GM12878 (cell line): ENCODE results near the gene KCNS3. TPM values are rescaled to one million over a fixed set of nuclear protein-coding genes. Genes with fewer than 3 reads are reported as not detected.

Experiments
- ATAC-seq: fragments of 200-7000 bp; cut with Tn5 transposase; 3 replicates; pipeline ENCODE4 v1.9.1; 2020; ENCODE audit warnings: mild to moderate bottlenecking, moderate library complexity
- BruUV-seq: library from RNA; stranded (reverse); fragments of 400-500 nt; replicated peaks from 2 replicates; lab custom pipeline; 2021; lab: Mats Ljungman, UMichigan
- CTCF ChIA-PET: fragments of 300-600 bp; sonication (Branson Sonifier 250); formaldehyde crosslinking; extraction: SDS; loops from one replicate; lab custom pipeline; 2021; ENCODE audit warnings: inconsistent platforms; lab: Yijun Ruan, JAX
- POLR2A ChIA-PET: fragments of 350-600 bp; formaldehyde crosslinking; extraction: SDS; loops from one replicate; lab custom pipeline; 2021; ENCODE audit warnings: inconsistent platforms; lab: Charles Lee
- RAD21 ChIA-PET: fragments of 300-600 bp; sonication (Branson Sonifier 250); formaldehyde crosslinking; loops from one replicate; lab custom pipeline; 2023; ENCODE audit warnings: antibody characterized with exemption; ENCODE audit not compliant: unreplicated experiment; lab: Charles Lee
- SMC1A ChIA-PET: fragments of 300-600 bp; sonication (Branson Sonifier 250); formaldehyde crosslinking; loops from one replicate; lab custom pipeline; 2023; ENCODE audit not compliant: unreplicated experiment, uncharacterized antibody; lab: Charles Lee
- DNase-seq: peaks from one replicate; pipeline ENCODE4 v3.0.0-alpha.2; 2011; ENCODE audit warnings: low read depth, low spot score
- FAIRE-seq: peaks from 3 replicates; lab custom pipeline; 2011; peaks lifted over from hg19 to GRCh38; lab: Jason Lieb, UNC
- H2AFZ ChIP-seq: 2 replicates; pipeline ENCODE4 v1.6.0; 2011; ENCODE audit warnings: low read depth, low read length, control low read depth; ENCODE audit not compliant: control insufficient read depth
- H3K27ac ChIP-seq: 2 replicates; pipeline ENCODE4 v1.5.1; 2011; ENCODE audit warnings: control low read depth; ENCODE audit not compliant: control insufficient read depth, insufficient read depth
- H3K27me3 ChIP-seq, 2 experiments: replicated peaks in 1 of 2; 2 replicates each; pipeline versions ENCODE4 v1.6.0 to v1.6.1; 2011; ENCODE audit warnings: low read length in 1 of 2; ENCODE audit not compliant: control insufficient read depth in 2 of 2, insufficient read depth in 2 of 2
- H3K36me3 ChIP-seq, 2 experiments: 2 replicates each; pipeline ENCODE4 v1.5.1; 2011; ENCODE audit warnings: low read length in 1 of 2; ENCODE audit not compliant: control insufficient read depth in 2 of 2, insufficient read depth in 2 of 2
- H3K4me1 ChIP-seq: 2 replicates; pipeline ENCODE4 v1.6.1; 2011; ENCODE audit warnings: mild to moderate bottlenecking, low read length, moderate library complexity, mixed read lengths; ENCODE audit not compliant: control insufficient read depth, insufficient read depth
- H3K4me2 ChIP-seq: 2 replicates; pipeline ENCODE4 v1.6.0; 2011; ENCODE audit warnings: control low read depth; ENCODE audit not compliant: control insufficient read depth, insufficient read depth
- H3K4me3 ChIP-seq: fragments of 200-600 bp; sonication (generic); 2 replicates; pipeline ENCODE4 v1.5.1; 2016
- H3K79me2 ChIP-seq: 2 replicates; pipeline ENCODE4 v1.6.0; 2011; ENCODE audit warnings: low read length; ENCODE audit not compliant: control insufficient read depth, insufficient read depth
- H3K9ac ChIP-seq: 2 replicates; pipeline ENCODE4 v1.8.0; 2011; ENCODE audit warnings: low read length, control low read depth, mixed read lengths; ENCODE audit not compliant: control insufficient read depth, insufficient read depth
- H3K9me3 ChIP-seq: replicated peaks from 3 replicates; pipeline ENCODE4 v1.5.1; 2011; ENCODE audit warnings: mild to moderate bottlenecking, low read length; ENCODE audit not compliant: control insufficient read depth, insufficient read depth
- H4K20me1 ChIP-seq: 2 replicates; pipeline ENCODE4 v1.6.0; 2011; ENCODE audit not compliant: control insufficient read depth, insufficient read depth
- CEBPB ChIP-seq, 2 experiments: fragments of 150-350 bp in 1 of 2; IDR thresholded peaks; 2 replicates each; pipeline ENCODE4 v1.6.1; 2012 to 2014; ENCODE audit warnings: low read depth in 2 of 2, low read length in 2 of 2, borderline replicate concordance in 1 of 2, inconsistent platforms in 1 of 2
- CUX1 ChIP-seq: IDR thresholded peaks from 2 replicates; pipeline ENCODE4 v1.6.1; 2012; ENCODE audit warnings: improper control_type of control experiment, low read depth, low read length; ENCODE audit not compliant: insufficient replicate concordance
- JUNB ChIP-seq: IDR thresholded peaks from 2 replicates; pipeline ENCODE4 v1.6.1; 2016; ENCODE audit warnings: antibody characterized with exemption, mild to moderate bottlenecking
- MYC ChIP-seq: IDR thresholded peaks from 2 replicates; pipeline ENCODE4 v1.6.1; 2011; ENCODE audit warnings: mild to moderate bottlenecking, low read length, moderate library complexity, inconsistent platforms; ENCODE audit not compliant: insufficient read depth, insufficient replicate concordance, insufficient read length, severe bottlenecking
- NRF1 ChIP-seq: conservative IDR thresholded peaks from 2 replicates; pipeline ENCODE4 v1.6.1; 2011; ENCODE audit warnings: mild to moderate bottlenecking, low read depth, low read length, improper control_type of control experiment
- RCOR1 ChIP-seq: conservative IDR thresholded peaks from 2 replicates; pipeline ENCODE4 v1.6.1; 2012; ENCODE audit warnings: low read depth, low read length, improper control_type of control experiment
- SP1 ChIP-seq: IDR thresholded peaks from one replicate; pipeline ENCODE4 v1.6.1; 2011; ENCODE audit warnings: low read depth, low read length
- YBX1 ChIP-seq: fragments of 450-650 bp; IDR thresholded peaks from 2 replicates; pipeline ENCODE4 v1.6.1; 2016; ENCODE audit warnings: antibody characterized with exemption
- YY1 ChIP-seq: IDR thresholded peaks from 2 replicates; pipeline ENCODE4 v1.6.1; 2011; ENCODE audit warnings: low read depth, mild to moderate bottlenecking, low read length
- ZSCAN29 ChIP-seq: fragments of 450-650 bp; IDR thresholded peaks from 2 replicates; pipeline ENCODE4 v1.6.1; 2017; ENCODE audit warnings: mild to moderate bottlenecking, moderate library complexity
- WGBS: methylation state at CpG from one replicate; pipeline ENCODE4 v1.1.6; 2016; ENCODE audit warnings: low lambda C conversion rate; ENCODE audit not compliant: insufficient replicate concordance, insufficient coverage; ENCODE audit errors: missing lambda C conversion rate; 5-methylcytosine and 5-hydroxymethylcytosine counted together
- in situ Hi-C: fragments of 300-500 bp; cut with MboI; formaldehyde crosslinking; loops from 9 replicates; pipeline ENCODE4 v1.14.3; 2018; ENCODE audit warnings: mixed read lengths
- intact Hi-C: fragments of 100-400 bp; cut with micrococcal nuclease; formaldehyde crosslinking; loops from one replicate; pipeline ENCODE4 v1.14.2; 2022; ENCODE audit not compliant: unreplicated experiment
- polyA plus RNA-seq, 11 experiments: library from polyadenylated mRNA; depleted of rRNA in 4 of 11; unstranded in 6 of 11; stranded (reverse) in 5 of 11; fragments of >200 nt; fragmentation: Nextera tagmentation in 4 of 11; fragmentation: Illumina TruSeq in 1 of 11; extraction: Ambion mirVana in 4 of 11; extraction: Trizol in 1 of 11; gene quantifications; 1 replicate in 1 of 11; 2 replicates in 10 of 11; pipeline versions ENCODE4 v1.2.1 to v1.2.3, GENCODE V29; 2011 to 2016; ENCODE audit warnings: inconsistent platforms in 2 of 11, missing spikeins in 2 of 11, low read depth in 1 of 11
- total RNA-seq, 4 experiments: library from RNA; depleted of rRNA in 3 of 4; stranded (reverse); fragments of >200 nt in 3 of 4; fragmentation: Illumina TruSeq in 1 of 4; extraction: Trizol in 1 of 4; gene quantifications; 2 replicates each; pipeline versions ENCODE4 v1.2.1 to v1.2.3, GENCODE V29; 2013 to 2021
- TF ChIP-seq, protein P1 (sequence below): fragments of 450-650 bp; IDR thresholded peaks from 2 replicates; pipeline ENCODE4 v1.6.1; 2017; ENCODE audit warnings: mild to moderate bottlenecking, moderate library complexity

The KCNS3 gene
- total and polyA plus RNA-seq, 10 of the 15 experiments (the other 5 are each of a cell fraction or from before 2014, with no cell fraction given) = not detected

- TF ChIP-seq CUX1 = no peak
- TF ChIP-seq YY1 = no peak
- no peak for TF ChIP-seq ZSCAN29
- TF ChIP-seq RCOR1 = no peak
- TF ChIP-seq CEBPB (IDR thresholded peaks at IDR 0.05; ENCODE audit: borderline replicate concordance in 1 of 2, low read depth in 2 of 2, low read length in 2 of 2) = no peak
- no peak for TF ChIP-seq MYC
- no peak for TF ChIP-seq YBX1
- no peak for TF ChIP-seq JUNB
These were observed 82.5 kb downstream of the KCNS3 start (continued) for GRCh38 chr2:17960925-17961324.

- H3K27ac ChIP-seq = no peak overlapping the region
- ChIA-PET SMC1A (no interaction called here), POLR2A (no interaction called here), RAD21 (no interaction called here), CTCF (interaction anchor here (1.2 kb wide), 1 partner anchor 110 kb away, joined by 3 read pairs; no protein-coding TSS in a partner anchor)
- BruUV-seq = no TSS peak
- FAIRE-seq (no peak), ATAC-seq (no peak), DNase-seq (no peak)
- H2AFZ ChIP-seq = no peak overlapping the region
- H3K36me3 ChIP-seq = no peaks in the 10 kb centered on the region
- H3K9ac ChIP-seq = no peak overlapping the region
- H3K9me3 ChIP-seq = no peaks in the 10 kb centered on the region
- in situ Hi-C loops (no loop called here), intact Hi-C loops (no loop called here)
- H3K79me2 ChIP-seq = no peaks in the 10 kb centered on the region
- H3K4me3 ChIP-seq = no peak overlapping the region
- no peaks in the 10 kb centered on the region for H3K4me1 ChIP-seq
- no peaks in the 10 kb centered on the region for H3K27me3 ChIP-seq
- no peaks in the 10 kb centered on the region for H4K20me1 ChIP-seq
- no peak overlapping the region for H3K4me2 ChIP-seq
- 48% methylated on average over 2 of the region's 2 CpGs for WGBS
- TF ChIP-seq NRF1 = no peak
- TF ChIP-seq SP1 = no peak
- TF ChIP-seq, protein P1, sequence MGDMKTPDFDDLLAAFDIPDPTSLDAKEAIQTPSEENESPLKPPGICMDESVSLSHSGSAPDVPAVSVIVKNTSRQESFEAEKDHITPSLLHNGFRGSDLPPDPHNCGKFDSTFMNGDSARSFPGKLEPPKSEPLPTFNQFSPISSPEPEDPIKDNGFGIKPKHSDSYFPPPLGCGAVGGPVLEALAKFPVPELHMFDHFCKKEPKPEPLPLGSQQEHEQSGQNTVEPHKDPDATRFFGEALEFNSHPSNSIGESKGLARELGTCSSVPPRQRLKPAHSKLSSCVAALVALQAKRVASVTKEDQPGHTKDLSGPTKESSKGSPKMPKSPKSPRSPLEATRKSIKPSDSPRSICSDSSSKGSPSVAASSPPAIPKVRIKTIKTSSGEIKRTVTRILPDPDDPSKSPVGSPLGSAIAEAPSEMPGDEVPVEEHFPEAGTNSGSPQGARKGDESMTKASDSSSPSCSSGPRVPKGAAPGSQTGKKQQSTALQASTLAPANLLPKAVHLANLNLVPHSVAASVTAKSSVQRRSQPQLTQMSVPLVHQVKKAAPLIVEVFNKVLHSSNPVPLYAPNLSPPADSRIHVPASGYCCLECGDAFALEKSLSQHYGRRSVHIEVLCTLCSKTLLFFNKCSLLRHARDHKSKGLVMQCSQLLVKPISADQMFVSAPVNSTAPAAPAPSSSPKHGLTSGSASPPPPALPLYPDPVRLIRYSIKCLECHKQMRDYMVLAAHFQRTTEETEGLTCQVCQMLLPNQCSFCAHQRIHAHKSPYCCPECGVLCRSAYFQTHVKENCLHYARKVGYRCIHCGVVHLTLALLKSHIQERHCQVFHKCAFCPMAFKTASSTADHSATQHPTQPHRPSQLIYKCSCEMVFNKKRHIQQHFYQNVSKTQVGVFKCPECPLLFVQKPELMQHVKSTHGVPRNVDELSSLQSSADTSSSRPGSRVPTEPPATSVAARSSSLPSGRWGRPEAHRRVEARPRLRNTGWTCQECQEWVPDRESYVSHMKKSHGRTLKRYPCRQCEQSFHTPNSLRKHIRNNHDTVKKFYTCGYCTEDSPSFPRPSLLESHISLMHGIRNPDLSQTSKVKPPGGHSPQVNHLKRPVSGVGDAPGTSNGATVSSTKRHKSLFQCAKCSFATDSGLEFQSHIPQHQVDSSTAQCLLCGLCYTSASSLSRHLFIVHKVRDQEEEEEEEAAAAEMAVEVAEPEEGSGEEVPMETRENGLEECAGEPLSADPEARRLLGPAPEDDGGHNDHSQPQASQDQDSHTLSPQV = no peak
These were observed 83.3 kb downstream of the KCNS3 start for GRCh38 chr2:17961789-17962188.
